Heart left ventricle (tissue), 13 donors: ENCODE measurements around the gene BICD2.

Experiments
- POLR2A ChIP-seq, 2 donors: fragments of 450-650 bp; IDR thresholded peaks; one replicate each; pipeline ENCODE4 v1.6.1; 2017; ENCODE audit warnings: antibody characterized with exemption in 2 of 2, mild to moderate bottlenecking in 2 of 2, moderate library complexity in 2 of 2
- TF ChIP-seq, protein P1 (sequence below), 12 donors: fragments of 200-600 bp; sonication (generic) in 4 of 12; IDR thresholded peaks; one replicate each; pipeline versions ENCODE4 v1.5.0 to v1.8.0; 2018 to 2022; ENCODE audit warnings: antibody characterized with exemption in 12 of 12, mild to moderate bottlenecking in 5 of 12
- donor health status: ischemic (EF 13 %, LVEDD 7.1; RV severe dilation, severe dysfunction).
- donor health status: DM: no; HTN: yes; CAD: no.
- donor health status: DM: no; HTN: no; CAD: no.
- donor health status: ischemic (EF 25% LVEDD 6.9; RV normal size, moderate dysfunction).
- donor health status: ischemic (EF 25% LVEDD 5.7; RV mildly dilated, moderate dysfunction).
- donor health status: ischemic (EF 35%, LVEDD 5.7; RV mildly dilated, moderate dysfunction).
- donor health status: nonischemic (EF 11% LVEDD 7.7; RV severe dilation, severe dysfunction).
- donor health status: DM: yes; HTN: yes; CAD: no.
- donor health status: PGD.
- donor health status: ischemic (EF 29% LVEDD 5.4; RV normal size, mild dysfunction).
- donor health status: nonischemic (EF 23%, LVEDD 6.1; RV moderate dilation, normal function).

- no peak for TF ChIP-seq POLR2A (IDR thresholded peaks at IDR 0.05)
- TF ChIP-seq, protein P1, sequence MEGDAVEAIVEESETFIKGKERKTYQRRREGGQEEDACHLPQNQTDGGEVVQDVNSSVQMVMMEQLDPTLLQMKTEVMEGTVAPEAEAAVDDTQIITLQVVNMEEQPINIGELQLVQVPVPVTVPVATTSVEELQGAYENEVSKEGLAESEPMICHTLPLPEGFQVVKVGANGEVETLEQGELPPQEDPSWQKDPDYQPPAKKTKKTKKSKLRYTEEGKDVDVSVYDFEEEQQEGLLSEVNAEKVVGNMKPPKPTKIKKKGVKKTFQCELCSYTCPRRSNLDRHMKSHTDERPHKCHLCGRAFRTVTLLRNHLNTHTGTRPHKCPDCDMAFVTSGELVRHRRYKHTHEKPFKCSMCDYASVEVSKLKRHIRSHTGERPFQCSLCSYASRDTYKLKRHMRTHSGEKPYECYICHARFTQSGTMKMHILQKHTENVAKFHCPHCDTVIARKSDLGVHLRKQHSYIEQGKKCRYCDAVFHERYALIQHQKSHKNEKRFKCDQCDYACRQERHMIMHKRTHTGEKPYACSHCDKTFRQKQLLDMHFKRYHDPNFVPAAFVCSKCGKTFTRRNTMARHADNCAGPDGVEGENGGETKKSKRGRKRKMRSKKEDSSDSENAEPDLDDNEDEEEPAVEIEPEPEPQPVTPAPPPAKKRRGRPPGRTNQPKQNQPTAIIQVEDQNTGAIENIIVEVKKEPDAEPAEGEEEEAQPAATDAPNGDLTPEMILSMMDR (IDR thresholded peaks at IDR 0.05), result no peak
Observed at GRCh38 chr9:92749071-92749933, 15.3 kb downstream of the BICD2 start.
